A549 (cell line): ENCODE data around the gene PPP4R1. TPM values are rescaled to one million over a fixed set of nuclear protein-coding genes. Genes with fewer than 3 reads are reported as not detected.

ENCODE experiments used
- ATAC-seq, 2 experiments: fragments of 200-7000 bp in 1 of 2; fragments of >200 bp in 1 of 2; cut with Nextera tagmentation in 1 of 2; cut with Tn5 transposase in 1 of 2; 3 replicates each; pipeline versions ENCODE4 v1.8.0 to v1.9.1; 2018 to 2020; ENCODE audit warnings: mild to moderate bottlenecking in 1 of 2, moderate library complexity in 1 of 2
- CTCF ChIA-PET: fragments of 300-600 bp; sonication (Branson Sonifier 250); formaldehyde crosslinking; extraction: SDS; loops from one replicate; lab custom pipeline; 2021; ENCODE audit warnings: antibody characterized with exemption, inconsistent platforms; lab: Yijun Ruan, JAX
- POLR2A ChIA-PET: fragments of 350-600 bp; formaldehyde crosslinking; extraction: SDS; loops from one replicate; lab custom pipeline; 2021; ENCODE audit warnings: antibody characterized with exemption, inconsistent platforms; lab: Yijun Ruan, JAX
- DNase-seq, 2 experiments: peaks; one replicate each; pipeline versions ENCODE4 v3.0.0 to v3.0.0-alpha.2; 2011 to 2016; ENCODE audit warnings: low read depth in 1 of 2, low spot score in 1 of 2
- FAIRE-seq: peaks from 2 replicates; lab custom pipeline; 2011; peaks lifted over from hg19 to GRCh38; lab: Jason Lieb, UNC
- H3K27ac ChIP-seq, 2 experiments: fragments of >200 bp; sonication (Bioruptor Twin); formaldehyde crosslinking; 3 replicates each; pipeline ENCODE4 v1.5.1; 2016 to 2017
- H3K4me1 ChIP-seq: fragments of >200 bp; sonication (Bioruptor Twin); formaldehyde crosslinking; 3 replicates; pipeline ENCODE4 v1.6.1; 2016
- H3K4me2 ChIP-seq: fragments of >200 bp; sonication (Bioruptor Twin); formaldehyde crosslinking; 3 replicates; pipeline ENCODE4 v1.6.1; 2016
- H3K4me3 ChIP-seq: fragments of >200 bp; sonication (Bioruptor Twin); formaldehyde crosslinking; 3 replicates; pipeline ENCODE4 v1.5.1; 2016
- H3K9me3 ChIP-seq: fragments of >200 bp; sonication (Bioruptor Twin); formaldehyde crosslinking; 3 replicates; pipeline ENCODE4 v1.6.1; 2016
- CBX2 ChIP-seq: fragments of 200-600 bp; sonication (generic); IDR thresholded peaks from 2 replicates; pipeline ENCODE4 v1.6.1; 2016; ENCODE audit warnings: low read depth, mild to moderate bottlenecking, borderline replicate concordance
- CEBPB ChIP-seq, 2 experiments: fragments of >200 bp in 1 of 2; sonication (Bioruptor Twin) in 1 of 2; formaldehyde crosslinking in 1 of 2; IDR thresholded peaks; 2 replicates each; pipeline ENCODE4 v1.6.1; 2012 to 2016
- EHMT2 ChIP-seq: fragments of 200-600 bp; sonication (generic); IDR thresholded peaks from 2 replicates; pipeline ENCODE4 v1.6.1; 2016; ENCODE audit warnings: antibody characterized with exemption, low read depth, mild to moderate bottlenecking, moderate library complexity
- EP300 ChIP-seq, 2 experiments: fragments of >200 bp; sonication (Bioruptor Twin); formaldehyde crosslinking; IDR thresholded peaks; 2 replicates in 1 of 2; 3 replicates in 1 of 2; pipeline ENCODE4 v1.6.1; 2016 to 2017
- FOSL2 ChIP-seq, 2 experiments: fragments of 450-650 bp in 1 of 2; fragments of >200 bp in 1 of 2; sonication (Bioruptor Twin) in 1 of 2; formaldehyde crosslinking; IDR thresholded peaks; 2 replicates each; pipeline versions ENCODE4 v1.5.0 to v1.6.1; 2016 to 2020; ENCODE audit warnings: mild to moderate bottlenecking in 1 of 2, moderate library complexity in 1 of 2
- HOXA7 ChIP-seq: fragments of 250-450 bp; sonication (Bioruptor Pico); IDR thresholded peaks from 2 replicates; pipeline ENCODE4 v1.5.0; 2020; ENCODE audit warnings: mild to moderate bottlenecking, moderate library complexity
- KDM5A ChIP-seq: fragments of 200-600 bp; sonication (generic); IDR thresholded peaks from 2 replicates; pipeline ENCODE4 v1.6.1; 2016; ENCODE audit warnings: antibody characterized with exemption, mild to moderate bottlenecking
- MAFK ChIP-seq: fragments of 450-650 bp; IDR thresholded peaks from 2 replicates; pipeline ENCODE4 v1.6.1; 2014; ENCODE audit not compliant: partially characterized antibody
- MYC ChIP-seq: IDR thresholded peaks from 2 replicates; pipeline ENCODE4 v1.6.1; 2012; ENCODE audit warnings: mild to moderate bottlenecking, inconsistent platforms, low read length, improper control_type of control experiment, borderline replicate concordance
- NR3C1 ChIP-seq: fragments of >200 bp; sonication (Bioruptor Twin); formaldehyde crosslinking; IDR thresholded peaks from 3 replicates; pipeline ENCODE4 v1.6.1; 2017
- PHF8 ChIP-seq: fragments of 200-600 bp; sonication (generic); IDR thresholded peaks from 2 replicates; pipeline ENCODE4 v1.6.1; 2016; ENCODE audit warnings: low read depth, mild to moderate bottlenecking, antibody characterized with exemption, moderate library complexity, borderline replicate concordance
- RARB ChIP-seq: fragments of 250-450 bp; sonication (Bioruptor Pico); IDR thresholded peaks from 2 replicates; pipeline ENCODE4 v1.8.0; 2021; ENCODE audit warnings: mild to moderate bottlenecking, moderate library complexity
- RNF2 ChIP-seq: fragments of 200-600 bp; sonication (generic); IDR thresholded peaks from 2 replicates; pipeline ENCODE4 v1.6.1; 2016; ENCODE audit warnings: low read depth, mild to moderate bottlenecking, antibody characterized with exemption, moderate library complexity, borderline replicate concordance
- SREBF2 ChIP-seq: fragments of 450-650 bp; IDR thresholded peaks from 2 replicates; pipeline ENCODE4 v1.6.1; 2014; ENCODE audit warnings: mild to moderate bottlenecking, moderate library complexity
- TFCP2L1 ChIP-seq: fragments of 250-450 bp; sonication (Bioruptor Pico); IDR thresholded peaks from 2 replicates; pipeline ENCODE4 v1.5.0; 2021; ENCODE audit warnings: mild to moderate bottlenecking
- ZNF302 ChIP-seq: fragments of 250-450 bp; sonication (Bioruptor Pico); IDR thresholded peaks from 2 replicates; pipeline ENCODE4 v1.9.0; 2021; ENCODE audit warnings: inconsistent platforms, mild to moderate bottlenecking, moderate library complexity
- ZSCAN20 ChIP-seq: fragments of 250-450 bp; sonication (Bioruptor Pico); IDR thresholded peaks from 2 replicates; pipeline ENCODE4 v1.8.0; 2022; ENCODE audit warnings: mild to moderate bottlenecking, moderate library complexity
- WGBS: methylation state at CpG from one replicate; pipeline ENCODE4 v1.1.6; 2017; ENCODE audit errors: missing lambda C conversion rate; 5-methylcytosine and 5-hydroxymethylcytosine counted together
- polyA plus RNA-seq, 4 experiments: library from polyadenylated mRNA; depleted of rRNA in 3 of 4; stranded (reverse); fragments of >200 nt; fragmentation: RNase III in 1 of 4; extraction: RNeasy Plus Mini Kit Qiagen cat#74134 plus additional on column Dnase treatment in 1 of 4; gene quantifications; 2 replicates in 3 of 4; 3 replicates in 1 of 4; pipeline ENCODE4 v1.2.3, GENCODE V29; 2011 to 2017
- TF ChIP-seq, protein P1 (sequence below): fragments of >200 bp; sonication (Bioruptor Twin); formaldehyde crosslinking; IDR thresholded peaks from 3 replicates; pipeline ENCODE4 v1.5.1; 2016
- TF ChIP-seq, protein P2 (sequence below): fragments of 200-600 bp; sonication (generic); IDR thresholded peaks from 2 replicates; pipeline ENCODE4 v1.6.1; 2016; ENCODE audit warnings: antibody characterized with exemption, mild to moderate bottlenecking, moderate library complexity
- TF ChIP-seq, protein P3 (sequence below): fragments of >200 bp; sonication (Bioruptor Twin); formaldehyde crosslinking; IDR thresholded peaks from 2 replicates; pipeline ENCODE4 v1.6.1; 2016
- TF ChIP-seq, protein P4 (sequence below): fragments of 250-450 bp; sonication (Bioruptor Pico); IDR thresholded peaks from 2 replicates; pipeline ENCODE4 v1.5.0; 2020; ENCODE audit warnings: low read depth, mild to moderate bottlenecking, moderate library complexity
- TF ChIP-seq, protein P5 (sequence below): fragments of 250-450 bp; sonication (Bioruptor Pico); IDR thresholded peaks from 2 replicates; pipeline ENCODE4 v1.5.0; 2021; ENCODE audit warnings: mild to moderate bottlenecking, moderate library complexity, borderline replicate concordance

PPP4R1 gene
- polyA plus RNA-seq, 2 of the 4 experiments (the other 2 are of a cell fraction): 40.1 to 97.3 TPM

DNA sequence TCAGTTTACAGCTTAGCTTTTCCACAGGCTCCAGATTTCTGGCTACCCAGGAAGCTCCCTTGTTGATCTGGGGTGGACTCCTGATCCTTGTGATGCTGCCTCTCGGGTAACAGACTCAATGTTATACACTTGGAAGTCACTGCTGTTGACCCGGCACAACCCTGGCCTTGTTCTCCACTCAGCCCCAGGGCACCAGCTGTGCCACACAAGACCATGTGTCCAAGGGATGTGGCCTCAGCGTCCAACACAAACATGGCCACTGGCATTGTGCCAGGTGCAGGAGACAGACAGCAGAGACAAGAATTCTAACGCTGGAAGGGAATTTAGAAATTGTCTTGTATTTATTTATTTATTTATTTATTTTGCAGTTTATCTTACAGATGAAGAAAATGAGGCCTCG, 39.0 kb upstream of the PPP4R1 start (continued):
- no peak for TF ChIP-seq CBX2
- no peak for TF ChIP-seq ZSCAN20 (CRISPR knock-in tag)
- no peak for TF ChIP-seq RARB
- TF ChIP-seq NR3C1: no peak
- TF ChIP-seq FOSL2 (IDR thresholded peaks at IDR 0.05): no peak
- no peak for TF ChIP-seq FOSL2 (CRISPR knock-in tag; IDR thresholded peaks at IDR 0.05)
- no peak for TF ChIP-seq PHF8
- TF ChIP-seq MYC: no peak
- no peak for TF ChIP-seq HOXA7 (CRISPR knock-in tag)
- TF ChIP-seq, protein P1, sequence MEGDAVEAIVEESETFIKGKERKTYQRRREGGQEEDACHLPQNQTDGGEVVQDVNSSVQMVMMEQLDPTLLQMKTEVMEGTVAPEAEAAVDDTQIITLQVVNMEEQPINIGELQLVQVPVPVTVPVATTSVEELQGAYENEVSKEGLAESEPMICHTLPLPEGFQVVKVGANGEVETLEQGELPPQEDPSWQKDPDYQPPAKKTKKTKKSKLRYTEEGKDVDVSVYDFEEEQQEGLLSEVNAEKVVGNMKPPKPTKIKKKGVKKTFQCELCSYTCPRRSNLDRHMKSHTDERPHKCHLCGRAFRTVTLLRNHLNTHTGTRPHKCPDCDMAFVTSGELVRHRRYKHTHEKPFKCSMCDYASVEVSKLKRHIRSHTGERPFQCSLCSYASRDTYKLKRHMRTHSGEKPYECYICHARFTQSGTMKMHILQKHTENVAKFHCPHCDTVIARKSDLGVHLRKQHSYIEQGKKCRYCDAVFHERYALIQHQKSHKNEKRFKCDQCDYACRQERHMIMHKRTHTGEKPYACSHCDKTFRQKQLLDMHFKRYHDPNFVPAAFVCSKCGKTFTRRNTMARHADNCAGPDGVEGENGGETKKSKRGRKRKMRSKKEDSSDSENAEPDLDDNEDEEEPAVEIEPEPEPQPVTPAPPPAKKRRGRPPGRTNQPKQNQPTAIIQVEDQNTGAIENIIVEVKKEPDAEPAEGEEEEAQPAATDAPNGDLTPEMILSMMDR: no peak
- TF ChIP-seq, all 56 proteins: peak for 0

DNA sequence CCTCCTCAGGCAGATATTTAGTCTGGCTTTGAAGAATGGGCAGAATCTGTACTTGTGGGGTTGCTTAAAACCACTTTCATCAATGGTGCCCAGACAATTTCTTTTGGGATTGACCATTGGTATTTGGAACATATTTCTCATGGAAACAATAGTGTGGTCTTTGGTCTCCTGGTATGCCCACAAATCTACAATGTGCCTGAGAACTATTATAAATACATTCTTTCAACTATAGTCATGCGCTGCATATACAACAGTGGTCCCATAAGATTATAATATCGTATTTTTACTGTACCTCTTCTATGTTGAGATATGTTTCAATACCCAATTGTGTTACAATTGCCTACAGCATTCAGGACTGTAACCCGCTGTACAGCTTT, 34.8 kb upstream of the PPP4R1 start:
- CTCF ChIA-PET: interaction anchor here (0.7 to 2.4 kb wide), 5 partner anchors 9 to 24 kb away, joined by 3 to 9 read pairs (median 4); no protein-coding TSS in a partner anchor
- WGBS: 94% methylated on average over 3 of the region's 3 CpGs

DNA sequence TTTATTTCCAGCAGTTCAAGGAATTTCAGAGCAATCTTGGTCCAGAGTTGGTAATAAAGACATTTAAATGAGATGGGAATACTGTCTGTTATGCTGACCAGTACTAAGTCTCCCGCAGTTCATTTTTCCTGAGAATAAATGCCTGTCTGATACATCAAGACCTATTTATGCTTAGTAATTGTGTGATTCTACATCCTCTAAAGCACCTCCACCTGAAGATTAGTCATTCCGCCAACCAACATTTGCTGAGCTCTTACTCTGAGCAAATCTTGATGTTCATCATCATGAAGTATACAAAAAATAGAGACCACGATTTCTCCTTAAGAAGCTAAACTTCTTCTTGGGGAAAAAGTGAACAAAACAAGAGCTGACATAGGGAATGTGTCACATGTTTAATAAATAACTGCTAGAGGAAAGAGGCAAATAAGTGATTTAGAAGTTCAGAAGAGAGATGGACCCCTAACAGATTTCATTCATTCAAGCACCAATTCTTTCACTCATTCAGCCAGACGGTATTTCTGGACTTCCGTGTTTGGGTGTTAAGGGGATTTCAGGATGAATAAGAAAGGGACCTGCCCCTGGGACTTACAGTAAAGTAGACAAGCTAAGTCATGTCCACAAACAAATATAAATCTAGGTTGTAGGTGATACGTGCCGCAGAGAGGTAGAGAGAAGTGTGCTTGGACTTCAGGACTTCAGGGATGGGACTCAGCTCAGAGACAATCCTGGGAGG, 34.2 kb upstream of the PPP4R1 start:
- DNase-seq (peak in 1 of 2 experiments; percentile 36), ATAC-seq (peak in 1 of 2 experiments; percentile 20; a peak in 2 of 6 replicates), FAIRE-seq (no peak)
- Histone ChIP-seq H3K9me3 (no peaks in the 10 kb centered on the region), H3K27ac (peak overlapping the region; percentile 80 to 83), H3K4me1 (peaks cover 41% of the 10 kb centered on the region), H3K4me2 (peak overlapping the region; percentile 81), H3K4me3 (no peak overlapping the region)
- WGBS: 43% methylated on average over 7 of the region's 7 CpGs
- CTCF ChIA-PET: interaction anchor here (0.7 to 2.4 kb wide), 5 partner anchors 10 to 32 kb away, joined by 3 to 9 read pairs (median 4); no protein-coding TSS in a partner anchor
- POLR2A ChIA-PET: no interaction called here
- no peak for TF ChIP-seq SREBF2
- no peak for TF ChIP-seq EP300 (IDR thresholded peaks at IDR 0.05)
- TF ChIP-seq CEBPB (IDR thresholded peaks at IDR 0.05): no peak
- TF ChIP-seq, protein P2, sequence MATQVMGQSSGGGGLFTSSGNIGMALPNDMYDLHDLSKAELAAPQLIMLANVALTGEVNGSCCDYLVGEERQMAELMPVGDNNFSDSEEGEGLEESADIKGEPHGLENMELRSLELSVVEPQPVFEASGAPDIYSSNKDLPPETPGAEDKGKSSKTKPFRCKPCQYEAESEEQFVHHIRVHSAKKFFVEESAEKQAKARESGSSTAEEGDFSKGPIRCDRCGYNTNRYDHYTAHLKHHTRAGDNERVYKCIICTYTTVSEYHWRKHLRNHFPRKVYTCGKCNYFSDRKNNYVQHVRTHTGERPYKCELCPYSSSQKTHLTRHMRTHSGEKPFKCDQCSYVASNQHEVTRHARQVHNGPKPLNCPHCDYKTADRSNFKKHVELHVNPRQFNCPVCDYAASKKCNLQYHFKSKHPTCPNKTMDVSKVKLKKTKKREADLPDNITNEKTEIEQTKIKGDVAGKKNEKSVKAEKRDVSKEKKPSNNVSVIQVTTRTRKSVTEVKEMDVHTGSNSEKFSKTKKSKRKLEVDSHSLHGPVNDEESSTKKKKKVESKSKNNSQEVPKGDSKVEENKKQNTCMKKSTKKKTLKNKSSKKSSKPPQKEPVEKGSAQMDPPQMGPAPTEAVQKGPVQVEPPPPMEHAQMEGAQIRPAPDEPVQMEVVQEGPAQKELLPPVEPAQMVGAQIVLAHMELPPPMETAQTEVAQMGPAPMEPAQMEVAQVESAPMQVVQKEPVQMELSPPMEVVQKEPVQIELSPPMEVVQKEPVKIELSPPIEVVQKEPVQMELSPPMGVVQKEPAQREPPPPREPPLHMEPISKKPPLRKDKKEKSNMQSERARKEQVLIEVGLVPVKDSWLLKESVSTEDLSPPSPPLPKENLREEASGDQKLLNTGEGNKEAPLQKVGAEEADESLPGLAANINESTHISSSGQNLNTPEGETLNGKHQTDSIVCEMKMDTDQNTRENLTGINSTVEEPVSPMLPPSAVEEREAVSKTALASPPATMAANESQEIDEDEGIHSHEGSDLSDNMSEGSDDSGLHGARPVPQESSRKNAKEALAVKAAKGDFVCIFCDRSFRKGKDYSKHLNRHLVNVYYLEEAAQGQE: no peak
- no peak for TF ChIP-seq MAFK
- no peak for TF ChIP-seq TFCP2L1 (CRISPR knock-in tag)
- TF ChIP-seq, protein P1: no peak
- TF ChIP-seq, protein P3, sequence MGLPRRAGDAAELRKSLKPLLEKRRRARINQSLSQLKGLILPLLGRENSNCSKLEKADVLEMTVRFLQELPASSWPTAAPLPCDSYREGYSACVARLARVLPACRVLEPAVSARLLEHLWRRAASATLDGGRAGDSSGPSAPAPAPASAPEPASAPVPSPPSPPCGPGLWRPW: no peak
- TF ChIP-seq EHMT2: no peak

More for the DNA sequence above, 34.8 kb upstream of the PPP4R1 start:
- DNase-seq: no peak
- POLR2A ChIA-PET: interaction anchor here (0.6 kb wide), 1 partner anchor 585 kb away, joined by 3 read pairs; no protein-coding TSS in a partner anchor
- H3K9me3 ChIP-seq: no peaks in the 10 kb centered on the region
- no peak for ATAC-seq
- TF ChIP-seq ZNF302 (CRISPR knock-in tag) (no peak), CEBPB (IDR thresholded peaks at IDR 0.05) (no peak), TFCP2L1 (CRISPR knock-in tag) (no peak), RNF2 (no peak), KDM5A (no peak), NR3C1 (no peak)
- TF ChIP-seq, protein P4, sequence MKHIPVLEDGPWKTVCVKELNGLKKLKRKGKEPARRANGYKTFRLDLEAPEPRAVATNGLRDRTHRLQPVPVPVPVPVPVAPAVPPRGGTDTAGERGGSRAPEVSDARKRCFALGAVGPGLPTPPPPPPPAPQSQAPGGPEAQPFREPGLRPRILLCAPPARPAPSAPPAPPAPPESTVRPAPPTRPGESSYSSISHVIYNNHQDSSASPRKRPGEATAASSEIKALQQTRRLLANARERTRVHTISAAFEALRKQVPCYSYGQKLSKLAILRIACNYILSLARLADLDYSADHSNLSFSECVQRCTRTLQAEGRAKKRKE (CRISPR knock-in tag): no peak
- TF ChIP-seq, protein P5, sequence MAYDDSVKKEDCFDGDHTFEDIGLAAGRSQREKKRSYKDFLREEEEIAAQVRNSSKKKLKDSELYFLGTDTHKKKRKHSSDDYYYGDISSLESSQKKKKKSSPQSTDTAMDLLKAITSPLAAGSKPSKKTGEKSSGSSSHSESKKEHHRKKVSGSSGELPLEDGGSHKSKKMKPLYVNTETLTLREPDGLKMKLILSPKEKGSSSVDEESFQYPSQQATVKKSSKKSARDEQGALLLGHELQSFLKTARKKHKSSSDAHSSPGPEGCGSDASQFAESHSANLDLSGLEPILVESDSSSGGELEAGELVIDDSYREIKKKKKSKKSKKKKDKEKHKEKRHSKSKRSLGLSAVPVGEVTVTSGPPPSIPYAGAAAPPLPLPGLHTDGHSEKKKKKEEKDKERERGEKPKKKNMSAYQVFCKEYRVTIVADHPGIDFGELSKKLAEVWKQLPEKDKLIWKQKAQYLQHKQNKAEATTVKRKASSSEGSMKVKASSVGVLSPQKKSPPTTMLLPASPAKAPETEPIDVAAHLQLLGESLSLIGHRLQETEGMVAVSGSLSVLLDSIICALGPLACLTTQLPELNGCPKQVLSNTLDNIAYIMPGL (CRISPR knock-in tag): no peak
- H3K4me3 ChIP-seq: no peak overlapping the region
- no peak for FAIRE-seq
- peak overlapping the region; percentile 80 to 83 for H3K27ac ChIP-seq
- H3K4me1 ChIP-seq: peaks cover 38% of the 10 kb centered on the region
- H3K4me2 ChIP-seq: no peak overlapping the region; the same call in 2 of the 3 replicates
